Osteoblast (primary cell): ENCODE data around the gene MYT1. TPM values are rescaled to one million over a fixed set of nuclear protein-coding genes. Genes with fewer than 3 reads are reported as not detected.
A peak's percentile ranks its signal among the peaks of the same experiment; 100 is the strongest.

Experiments
- DNase-seq: peaks from one replicate; pipeline ENCODE4 v3.0.0; 2011; ENCODE audit warnings: low spot score, mixed read lengths; ENCODE audit not compliant: insufficient read length; ENCODE audit errors: missing footprints
- H2AFZ ChIP-seq: 2 replicates; pipeline ENCODE4 v1.6.0; 2011; ENCODE audit warnings: mild to moderate bottlenecking, low read length
- H3K27ac ChIP-seq: 2 replicates; pipeline ENCODE4 v1.5.1; 2011; ENCODE audit warnings: mild to moderate bottlenecking, low read depth, low read length, moderate library complexity
- H3K27me3 ChIP-seq: 2 replicates; pipeline ENCODE4 v1.6.0; 2012; ENCODE audit warnings: mild to moderate bottlenecking, control low read depth, inconsistent platforms, low read length, moderate library complexity; ENCODE audit not compliant: insufficient read depth
- H3K36me3 ChIP-seq: 2 replicates; pipeline ENCODE4 v1.5.1; 2011; ENCODE audit warnings: mild to moderate bottlenecking, low read length, control low read depth, moderate library complexity; ENCODE audit not compliant: insufficient read depth
- H3K4me1 ChIP-seq: 2 replicates; pipeline ENCODE4 v1.5.1; 2011; ENCODE audit warnings: mild to moderate bottlenecking, low read length, control low read depth, moderate library complexity; ENCODE audit not compliant: insufficient read depth
- H3K4me2 ChIP-seq: 2 replicates; pipeline ENCODE4 v1.6.0; 2011; ENCODE audit warnings: mild to moderate bottlenecking, low read length; ENCODE audit not compliant: insufficient read depth
- H3K4me3 ChIP-seq: fragments of 200-600 bp; sonication (generic); 3 replicates; pipeline ENCODE4 v1.5.1; 2012; ENCODE audit warnings: mild to moderate bottlenecking, low read length, inconsistent platforms; ENCODE audit not compliant: insufficient read depth
- H3K79me2 ChIP-seq: 2 replicates; pipeline ENCODE4 v1.6.0; 2012; ENCODE audit warnings: mild to moderate bottlenecking, low read length, control low read depth, inconsistent platforms; ENCODE audit not compliant: insufficient read depth
- H3K9me3 ChIP-seq: 2 replicates; pipeline ENCODE4 v1.5.1; 2011; ENCODE audit warnings: low read depth, low read length, control low read depth
- H4K20me1 ChIP-seq: 2 replicates; pipeline ENCODE4 v1.6.0; 2012; ENCODE audit warnings: mild to moderate bottlenecking, low read length, control low read depth; ENCODE audit not compliant: insufficient read depth
- total RNA-seq: library from RNA; depleted of rRNA; stranded (reverse); fragments of >200 nt; gene quantifications from 2 replicates; pipeline ENCODE4 v1.2.3, GENCODE V29; 2012
- TF ChIP-seq, protein P1 (sequence below): IDR thresholded peaks from 2 replicates; pipeline ENCODE4 v1.5.1; 2011; ENCODE audit warnings: mild to moderate bottlenecking, low read depth, low read length, moderate library complexity; ENCODE audit errors: extremely low read depth

Gene MYT1
- total RNA-seq, 1 donor = not detected

DNA sequence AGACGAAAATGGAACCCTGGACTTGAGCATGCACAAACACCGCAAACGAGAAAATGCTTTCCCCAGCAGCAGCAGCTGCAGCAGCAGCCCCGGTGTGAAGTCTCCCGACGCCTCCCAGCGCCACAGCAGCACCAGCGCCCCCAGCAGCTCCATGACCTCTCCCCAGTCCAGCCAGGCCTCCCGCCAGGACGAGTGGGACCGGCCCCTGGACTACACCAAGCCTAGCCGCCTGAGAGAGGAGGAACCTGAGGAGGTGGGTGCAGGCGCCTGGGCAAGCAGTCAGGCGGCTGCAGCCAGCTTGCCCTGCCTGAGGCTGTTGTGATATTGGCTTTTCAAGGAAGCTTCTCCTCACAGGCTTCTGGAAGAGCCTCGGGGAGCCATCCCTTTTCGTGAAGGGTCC, 55.5 kb downstream of the MYT1 start:
- Histone ChIP-seq H3K9me3 (no peaks in the 10 kb centered on the region), H2AFZ (no peak overlapping the region), H3K4me2 (no peak overlapping the region), H3K4me3 (no peak overlapping the region), H3K27me3 (peaks cover 41% of the 10 kb centered on the region), H3K79me2 (no peaks in the 10 kb centered on the region), H4K20me1 (peaks cover 4% of the 10 kb centered on the region), H3K27ac (no peak overlapping the region), H3K4me1 (peaks cover 22% of the 10 kb centered on the region), H3K36me3 (no peaks in the 10 kb centered on the region)
- TF ChIP-seq, protein P1, sequence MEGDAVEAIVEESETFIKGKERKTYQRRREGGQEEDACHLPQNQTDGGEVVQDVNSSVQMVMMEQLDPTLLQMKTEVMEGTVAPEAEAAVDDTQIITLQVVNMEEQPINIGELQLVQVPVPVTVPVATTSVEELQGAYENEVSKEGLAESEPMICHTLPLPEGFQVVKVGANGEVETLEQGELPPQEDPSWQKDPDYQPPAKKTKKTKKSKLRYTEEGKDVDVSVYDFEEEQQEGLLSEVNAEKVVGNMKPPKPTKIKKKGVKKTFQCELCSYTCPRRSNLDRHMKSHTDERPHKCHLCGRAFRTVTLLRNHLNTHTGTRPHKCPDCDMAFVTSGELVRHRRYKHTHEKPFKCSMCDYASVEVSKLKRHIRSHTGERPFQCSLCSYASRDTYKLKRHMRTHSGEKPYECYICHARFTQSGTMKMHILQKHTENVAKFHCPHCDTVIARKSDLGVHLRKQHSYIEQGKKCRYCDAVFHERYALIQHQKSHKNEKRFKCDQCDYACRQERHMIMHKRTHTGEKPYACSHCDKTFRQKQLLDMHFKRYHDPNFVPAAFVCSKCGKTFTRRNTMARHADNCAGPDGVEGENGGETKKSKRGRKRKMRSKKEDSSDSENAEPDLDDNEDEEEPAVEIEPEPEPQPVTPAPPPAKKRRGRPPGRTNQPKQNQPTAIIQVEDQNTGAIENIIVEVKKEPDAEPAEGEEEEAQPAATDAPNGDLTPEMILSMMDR = no peak
- no peak for DNase-seq

DNA sequence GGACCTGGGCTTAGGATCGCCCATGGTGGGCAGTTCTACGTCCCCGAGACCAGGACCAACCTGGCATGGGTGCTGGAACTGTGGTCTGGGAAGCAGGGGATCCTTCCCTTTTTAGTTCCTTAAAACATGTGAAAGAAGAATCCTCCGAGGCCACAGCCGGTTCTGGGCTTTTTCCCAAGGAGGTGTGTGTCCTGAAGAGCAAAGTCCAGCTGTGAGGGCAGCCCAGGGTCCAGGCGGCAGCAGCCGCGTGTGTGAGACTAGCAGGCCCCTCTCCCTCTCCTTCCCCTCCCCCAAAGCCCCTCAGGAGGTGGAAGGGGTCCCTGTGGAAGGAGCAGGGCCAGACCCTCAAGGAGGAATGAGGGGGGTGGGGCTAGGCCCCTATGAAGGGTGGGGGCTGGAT, 56.2 kb downstream of the MYT1 start:
- DNase-seq = no peak
- H3K27me3 ChIP-seq = peaks cover 36% of the 10 kb centered on the region
- no peak overlapping the region for H3K4me2 ChIP-seq
- no peak overlapping the region for H2AFZ ChIP-seq
- TF ChIP-seq, protein P1 = no peak
- peaks cover 4% of the 10 kb centered on the region for H4K20me1 ChIP-seq
- no peaks in the 10 kb centered on the region for H3K9me3 ChIP-seq
- no peak overlapping the region for H3K4me3 ChIP-seq
- no peaks in the 10 kb centered on the region for H3K36me3 ChIP-seq
- peaks cover 28% of the 10 kb centered on the region for H3K4me1 ChIP-seq
- no peak overlapping the region for H3K27ac ChIP-seq
- H3K79me2 ChIP-seq = no peaks in the 10 kb centered on the region

DNA sequence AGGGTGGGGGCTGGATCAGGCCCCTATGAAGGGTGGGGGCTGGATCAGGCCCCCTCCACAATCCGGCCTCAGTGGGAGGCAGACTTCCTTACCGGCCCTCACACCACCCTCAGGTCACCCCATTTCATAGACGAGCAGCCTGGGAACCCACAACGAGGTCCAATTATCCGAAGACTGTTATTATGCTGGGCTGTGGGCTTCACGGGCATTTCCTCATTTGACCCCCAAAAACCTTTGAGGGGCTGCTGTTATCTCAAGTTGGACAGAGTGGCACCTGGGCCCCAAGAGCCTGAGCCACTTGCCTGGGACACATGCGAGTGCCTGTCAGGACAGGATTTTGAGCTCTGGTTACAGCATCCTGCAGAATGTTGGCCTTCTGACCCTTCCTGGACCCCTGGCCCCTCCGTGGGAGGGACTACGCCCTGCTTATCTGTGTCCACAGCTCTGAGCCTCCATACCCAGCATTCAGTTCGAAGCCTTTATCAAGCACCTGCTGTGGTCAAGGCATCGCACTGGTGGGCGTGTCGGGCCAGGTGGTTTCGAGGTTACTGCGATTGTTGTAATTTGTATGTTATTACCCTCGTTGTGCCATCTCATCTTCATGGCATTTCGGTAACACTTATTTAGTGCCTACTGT, 56.8 kb downstream of the MYT1 start:
- peaks cover 28% of the 10 kb centered on the region for H3K4me1 ChIP-seq
- no peak overlapping the region for H2AFZ ChIP-seq
- DNase-seq = no peak
- no peak overlapping the region for H3K27ac ChIP-seq
- H3K4me2 ChIP-seq = no peak overlapping the region
- H4K20me1 ChIP-seq = peaks cover 4% of the 10 kb centered on the region
- H3K36me3 ChIP-seq = no peaks in the 10 kb centered on the region
- no peaks in the 10 kb centered on the region for H3K79me2 ChIP-seq
- H3K9me3 ChIP-seq = no peaks in the 10 kb centered on the region
- TF ChIP-seq, protein P1 = no peak
- H3K4me3 ChIP-seq = no peak overlapping the region
- H3K27me3 ChIP-seq = peaks cover 34% of the 10 kb centered on the region

DNA sequence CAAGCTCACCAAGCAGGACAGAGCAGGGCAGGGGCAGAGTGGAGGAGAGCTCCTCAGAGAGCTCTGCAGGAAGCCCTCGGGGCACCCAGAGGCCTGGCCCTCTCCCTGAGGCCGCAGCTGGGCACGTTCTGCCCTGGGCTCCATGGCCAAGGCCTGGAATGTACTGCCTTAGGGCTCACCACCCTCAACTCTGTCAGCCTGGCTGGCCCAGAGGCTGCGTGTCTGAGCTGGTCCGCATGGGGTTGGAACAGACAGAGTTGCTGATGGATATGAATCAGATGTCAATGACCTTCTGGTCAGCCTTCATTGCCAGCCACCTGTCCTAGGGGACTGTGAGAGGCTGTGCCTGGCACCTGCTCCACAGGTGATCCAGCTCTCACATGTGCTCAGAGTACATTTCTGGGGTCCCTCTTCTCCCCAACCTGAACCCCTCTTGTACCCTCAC, 58.1 kb downstream of the MYT1 start:
- no peak overlapping the region for H3K4me3 ChIP-seq
- no peak overlapping the region for H3K4me2 ChIP-seq
- H3K27me3 ChIP-seq = peaks cover 29% of the 10 kb centered on the region
- H3K36me3 ChIP-seq = no peaks in the 10 kb centered on the region
- TF ChIP-seq, protein P1 = no peak
- peak; percentile 94 for DNase-seq
- peaks cover 28% of the 10 kb centered on the region for H3K4me1 ChIP-seq
- no peaks in the 10 kb centered on the region for H3K9me3 ChIP-seq
- H2AFZ ChIP-seq = no peak overlapping the region
- H3K79me2 ChIP-seq = no peaks in the 10 kb centered on the region
- peak overlapping the region; percentile 8 for H3K27ac ChIP-seq
- H4K20me1 ChIP-seq = peaks cover 4% of the 10 kb centered on the region
